CD14-positive monocyte (primary cell): ENCODE results near the gene GPR25. TPM values are rescaled to one million over a fixed set of nuclear protein-coding genes. Genes with fewer than 3 reads are reported as not detected.

Source experiments
- DNase-seq, 3 donors: peaks; one replicate each; pipeline ENCODE4 v3.0.0-alpha.2; 2011 to 2022
- H2AFZ ChIP-seq: 2 replicates; pipeline ENCODE4 v1.6.0; 2012; ENCODE audit warnings: mild to moderate bottlenecking, low read depth, low read length, inconsistent platforms; ENCODE audit not compliant: insufficient read depth, poor library complexity, severe bottlenecking
- H3K27ac ChIP-seq, 2 donors: 1 replicate in 1 of 2; 2 replicates in 1 of 2; pipeline ENCODE4 v1.5.1; 2012 to 2013; ENCODE audit warnings: low read length in 2 of 2, control low read depth in 1 of 2, inconsistent platforms in 1 of 2, low read depth in 1 of 2, mild to moderate bottlenecking in 1 of 2
- H3K27me3 ChIP-seq, 2 donors: one replicate each; pipeline versions ENCODE4 v1.6.0 to v1.6.1; 2011 to 2013; ENCODE audit warnings: low read length in 2 of 2; ENCODE audit not compliant: control insufficient read depth in 2 of 2, insufficient read depth in 2 of 2
- H3K36me3 ChIP-seq, 2 donors: replicated peaks in 1 of 2; 1 replicate in 1 of 2; 2 replicates in 1 of 2; pipeline versions ENCODE4 v1.5.1 to v1.6.1; 2012 to 2013; ENCODE audit warnings: low read length in 2 of 2, control low read depth in 1 of 2, inconsistent platforms in 1 of 2, mild to moderate bottlenecking in 1 of 2; ENCODE audit not compliant: insufficient read depth in 2 of 2, control insufficient read depth in 1 of 2
- H3K4me1 ChIP-seq, 2 donors: 1 replicate in 1 of 2; 2 replicates in 1 of 2; pipeline versions ENCODE4 v1.5.1 to v1.6.1; 2012 to 2013; ENCODE audit warnings: low read length in 2 of 2, control low read depth in 1 of 2, inconsistent platforms in 1 of 2, mild to moderate bottlenecking in 1 of 2, moderate library complexity in 1 of 2; ENCODE audit not compliant: insufficient read depth in 2 of 2, control insufficient read depth in 1 of 2
- H3K4me2 ChIP-seq: replicated peaks from 2 replicates; pipeline ENCODE3; 2012; ENCODE audit warnings: low read length, moderate library complexity, mild to moderate bottlenecking; ENCODE audit not compliant: poor library complexity, severe bottlenecking; ENCODE audit errors: extremely low read depth
- H3K4me3 ChIP-seq, 3 experiments: fragments of 200-600 bp in 1 of 3; sonication (generic) in 1 of 3; replicated peaks in 1 of 3; 1 replicate in 2 of 3; 2 replicates in 1 of 3; pipeline ENCODE4 v1.5.1; 2011 to 2013; ENCODE audit warnings: low read length in 3 of 3, mild to moderate bottlenecking in 3 of 3, control low read depth in 2 of 3, low read depth in 2 of 3, inconsistent platforms in 1 of 3, moderate library complexity in 1 of 3
- H3K79me2 ChIP-seq: 2 replicates; pipeline ENCODE4 v1.6.0; 2012; ENCODE audit warnings: mild to moderate bottlenecking, control low read depth, inconsistent platforms, low read length, moderate library complexity; ENCODE audit not compliant: insufficient read depth
- H3K9ac ChIP-seq: 2 replicates; pipeline ENCODE4 v1.6.0; 2017; ENCODE audit warnings: low read length, mild to moderate bottlenecking; ENCODE audit not compliant: insufficient read depth, poor library complexity, severe bottlenecking
- H3K9me3 ChIP-seq, 2 donors: replicated peaks in 1 of 2; 1 replicate in 1 of 2; 2 replicates in 1 of 2; pipeline versions ENCODE4 v1.5.1 to v1.6.1; 2012 to 2013; ENCODE audit warnings: low read length in 2 of 2, control low read depth in 1 of 2; ENCODE audit not compliant: control insufficient read depth in 1 of 2, insufficient read depth in 1 of 2
- H4K20me1 ChIP-seq: 2 replicates; pipeline ENCODE4 v1.6.0; 2012; ENCODE audit warnings: mild to moderate bottlenecking, low read length, control low read depth, moderate library complexity; ENCODE audit not compliant: insufficient read depth
- H3K27ac Mint-ChIP-seq, 7 donors: one replicate each; pipeline ENCODE4 v1.8.0; 2020; ENCODE audit warnings: mild to moderate bottlenecking in 7 of 7, mixed read lengths in 7 of 7, moderate library complexity in 6 of 7, inconsistent platforms in 2 of 7
- H3K27me3 Mint-ChIP-seq, 3 donors: one replicate each; pipeline ENCODE4 v1.8.0; 2021 to 2022; ENCODE audit warnings: low read depth in 3 of 3, mild to moderate bottlenecking in 3 of 3, mixed read lengths in 3 of 3, moderate library complexity in 3 of 3, inconsistent platforms in 1 of 3
- H3K36me3 Mint-ChIP-seq, 2 donors: one replicate each; pipeline ENCODE4 v1.8.0; 2020; ENCODE audit warnings: mixed read lengths in 2 of 2, inconsistent platforms in 1 of 2, mild to moderate bottlenecking in 1 of 2
- H3K4me1 Mint-ChIP-seq: one replicate; pipeline ENCODE4 v1.8.0; 2020; ENCODE audit warnings: mild to moderate bottlenecking, mixed read lengths
- H3K4me3 Mint-ChIP-seq, 2 donors: one replicate each; pipeline ENCODE4 v1.8.0; 2020; ENCODE audit warnings: mild to moderate bottlenecking in 2 of 2, mixed read lengths in 2 of 2, moderate library complexity in 1 of 2
- H3K9me3 Mint-ChIP-seq, 7 donors: one replicate each; pipeline ENCODE4 v1.8.0; 2020 to 2022; ENCODE audit warnings: mixed read lengths in 7 of 7, mild to moderate bottlenecking in 6 of 7, moderate library complexity in 6 of 7, inconsistent platforms in 2 of 7
- CTCF ChIP-seq: fragments of 200-600 bp; IDR thresholded peaks from one replicate; pipeline ENCODE4 v1.8.0; 2022; ENCODE audit warnings: antibody characterized with exemption, mild to moderate bottlenecking
- WGBS: methylation state at CpG from one replicate; pipeline ENCODE4 v1.1.5; 2013; ENCODE audit warnings: missing lambda C conversion rate; ENCODE audit not compliant: insufficient coverage; 5-methylcytosine and 5-hydroxymethylcytosine counted together
- intact Hi-C, 2 donors: fragments of 100-400 bp; cut with micrococcal nuclease; formaldehyde crosslinking; loops; one replicate each; pipeline versions ENCODE4 v1.15.0 to v1.15.1; 2023
- polyA plus RNA-seq, 3 donors: library from polyadenylated mRNA; depleted of rRNA in 1 of 3; unstranded in 2 of 3; stranded (reverse) in 1 of 3; fragments of 300-500 nt in 2 of 3; fragments of >200 nt in 1 of 3; fragmentation: Illumina TruSeq in 2 of 3; gene quantifications; 1 replicate in 2 of 3; 2 replicates in 1 of 3; pipeline ENCODE4 v1.2.3, GENCODE V29; 2012 to 2021

GPR25 gene
- polyA plus RNA-seq, 3 donors: 0.13 TPM; not detected in 2

GRCh38 chr1:200909071-200909470 is 36.3 kb downstream of the GPR25 start:
- peaks cover 12 to 14% of the 10 kb centered on the region in 2 donors for H3K4me1 ChIP-seq
- peaks cover 0 to 2% (median 0%) of the 10 kb centered on the region in 3 donors for H3K27me3 Mint-ChIP-seq
- H3K27ac Mint-ChIP-seq: peak overlapping the region in 1 of 7 donors; percentile 43
- WGBS: 100% methylated on average over 1 of the region's 5 CpGs
- no peak overlapping the region for H3K4me3 ChIP-seq
- H3K36me3 ChIP-seq: no peaks in the 10 kb centered on the region
- H3K27me3 ChIP-seq: no peaks in the 10 kb centered on the region
- no peaks in the 10 kb centered on the region for H3K36me3 Mint-ChIP-seq
- no peak overlapping the region for H2AFZ ChIP-seq
- TF ChIP-seq CTCF: no peak
- intact Hi-C loops: no loop called here
- DNase-seq: no peak
- H3K4me3 Mint-ChIP-seq: peak overlapping the region in 1 of 2 donors; percentile 9
- no peaks in the 10 kb centered on the region for H4K20me1 ChIP-seq
- no peaks in the 10 kb centered on the region for H3K79me2 ChIP-seq
- no peak overlapping the region for H3K9ac ChIP-seq
- H3K9me3 Mint-ChIP-seq: peaks cover 0 to 1% (median 0%) of the 10 kb centered on the region in 7 donors
- H3K27ac ChIP-seq: no peak overlapping the region
- H3K9me3 ChIP-seq: no peaks in the 10 kb centered on the region
- peaks cover 20% of the 10 kb centered on the region for H3K4me1 Mint-ChIP-seq
- no peak overlapping the region for H3K4me2 ChIP-seq

DNA sequence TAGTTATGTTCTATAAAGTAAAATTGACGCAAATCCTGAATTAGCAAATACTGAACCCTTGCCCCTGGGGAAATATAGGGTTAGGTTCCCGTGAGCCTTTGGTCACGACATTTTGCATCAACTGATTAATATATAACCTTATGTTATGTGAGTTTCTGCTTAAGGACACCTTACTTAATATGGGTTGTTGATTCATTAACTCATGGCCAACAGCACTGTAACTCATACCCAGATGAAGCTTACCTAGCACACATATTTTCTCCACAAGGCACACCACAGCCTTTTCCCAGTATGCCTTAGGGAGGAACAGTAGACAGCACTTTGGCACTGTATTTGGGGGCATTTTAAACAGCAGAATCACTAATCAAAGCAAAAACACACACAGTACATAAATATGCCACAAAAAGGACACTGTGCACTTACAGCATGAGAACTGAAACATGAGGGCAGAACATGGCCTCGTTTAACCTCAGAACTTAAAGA is 37.0 kb downstream of the GPR25 start:
- no peak overlapping the region for H3K4me2 ChIP-seq
- H3K27me3 ChIP-seq: no peaks in the 10 kb centered on the region
- no peaks in the 10 kb centered on the region for H3K36me3 ChIP-seq
- peaks cover 12 to 14% of the 10 kb centered on the region in 2 donors for H3K4me1 ChIP-seq
- Mint-ChIP-seq H3K36me3 (no peaks in the 10 kb centered on the region), H3K27ac (no peak overlapping the region), H3K4me3 (no peak overlapping the region), H3K4me1 (peaks cover 20% of the 10 kb centered on the region), H3K27me3 (peaks cover 0 to 3% (median 0%) of the 10 kb centered on the region in 3 donors), H3K9me3 (peaks cover 0 to 1% (median 0%) of the 10 kb centered on the region in 7 donors)
- no peak overlapping the region for H3K9ac ChIP-seq
- no peaks in the 10 kb centered on the region for H3K9me3 ChIP-seq
- 75% methylated on average over 1 of the region's 4 CpGs for WGBS
- no peak overlapping the region for H2AFZ ChIP-seq
- no peak for DNase-seq
- no peaks in the 10 kb centered on the region for H3K79me2 ChIP-seq
- no peak for TF ChIP-seq CTCF
- H4K20me1 ChIP-seq: no peaks in the 10 kb centered on the region
- intact Hi-C loops: no loop called here
- H3K27ac ChIP-seq: no peak overlapping the region
- H3K4me3 ChIP-seq: no peak overlapping the region
